ENCODE data around the gene CST3. TPM values are rescaled to one million over a fixed set of nuclear protein-coding genes. Genes with fewer than 3 reads are reported as not detected.
"Not testable (repeated sequence)": the region's sequence is repeated elsewhere in the genome, so short reads cannot be mapped to it uniquely, and the experiment has no call there.

The CST3 gene
- total and polyA plus RNA-seq, 2 experiments from 2014 or later = 921 to 2,850 TPM

DNA sequence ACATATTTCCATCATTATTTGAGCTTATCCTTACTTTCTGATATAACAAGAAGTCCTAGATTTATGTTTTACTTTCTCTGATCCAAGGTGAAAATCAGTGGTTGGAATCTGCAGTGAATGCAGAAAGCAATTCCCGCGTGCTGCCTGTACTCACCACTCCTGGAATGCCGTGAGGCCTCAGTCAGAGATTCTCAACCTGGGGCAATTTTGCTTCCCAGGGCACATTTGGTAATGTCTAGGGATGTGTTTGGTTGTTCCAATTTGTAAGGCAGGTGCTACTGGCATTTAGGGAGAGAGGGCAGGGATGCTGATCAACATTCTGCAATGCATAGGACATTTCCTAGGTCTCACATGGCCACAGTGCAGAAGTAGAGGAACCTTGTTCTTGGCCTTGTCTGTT, 27.2 kb upstream of the CST3 start:
- Histone ChIP-seq H3K36me3 (replicated peaks; ENCODE audit: insufficient read depth, low read depth) (no peaks in the 10 kb centered on the region), H3K4me3 (no peak overlapping the region), H3K4me2 (no peak overlapping the region), H4K20me1 (ENCODE audit: insufficient read depth, poor library complexity, severe bottlenecking) (no peaks in the 10 kb centered on the region), H3K9me3 (ENCODE audit: low read depth) (no peaks in the 10 kb centered on the region), H3K27me3 (no peaks in the 10 kb centered on the region), H3K4me1 (ENCODE audit: insufficient read depth) (peaks cover 13% of the 10 kb centered on the region), H3K79me2 (no peaks in the 10 kb centered on the region), H3K27ac (no peak overlapping the region), H3K9me2 (replicated peaks; ENCODE audit: insufficient read depth) (no peaks in the 10 kb centered on the region), H2AFZ (no peak overlapping the region)
- TF ChIP-seq EZH2 (IDR thresholded peaks at IDR 0.05; ENCODE audit: borderline replicate concordance) (no peak), EZH2phosphoT487 (IDR thresholded peaks at IDR 0.05; ENCODE audit: low read depth, severe bottlenecking, unreplicated experiment) (no peak), CTCF (IDR thresholded peaks at IDR 0.05; ENCODE audit: poor library complexity) (no peak)
- 83% methylated on average over 3 of the region's 3 CpGs for WGBS (ENCODE audit: low lambda C conversion rate, missing lambda C conversion rate)
- no peak for DNase-seq (ENCODE audit: low spot score)

- not testable (repeated sequence) for H3K9me2 ChIP-seq (replicated peaks; ENCODE audit: insufficient read depth); H3K27ac ChIP-seq; H3K9me3 ChIP-seq (ENCODE audit: low read depth); H3K4me3 ChIP-seq; H2AFZ ChIP-seq; H3K36me3 ChIP-seq (replicated peaks; ENCODE audit: insufficient read depth, low read depth); DNase-seq (ENCODE audit: low spot score); H4K20me1 ChIP-seq (ENCODE audit: insufficient read depth, poor library complexity, severe bottlenecking); H3K79me2 ChIP-seq; H3K27me3 ChIP-seq; H3K4me2 ChIP-seq
- H3K4me1 ChIP-seq (ENCODE audit: insufficient read depth) = peaks cover 21% of the 10 kb centered on the region
- 46% methylated on average over 4 of the region's 4 CpGs for WGBS (ENCODE audit: low lambda C conversion rate, missing lambda C conversion rate)
These were observed 26.3 kb upstream of the CST3 start for GRCh38 chr20:23664046-23664445.

DNA sequence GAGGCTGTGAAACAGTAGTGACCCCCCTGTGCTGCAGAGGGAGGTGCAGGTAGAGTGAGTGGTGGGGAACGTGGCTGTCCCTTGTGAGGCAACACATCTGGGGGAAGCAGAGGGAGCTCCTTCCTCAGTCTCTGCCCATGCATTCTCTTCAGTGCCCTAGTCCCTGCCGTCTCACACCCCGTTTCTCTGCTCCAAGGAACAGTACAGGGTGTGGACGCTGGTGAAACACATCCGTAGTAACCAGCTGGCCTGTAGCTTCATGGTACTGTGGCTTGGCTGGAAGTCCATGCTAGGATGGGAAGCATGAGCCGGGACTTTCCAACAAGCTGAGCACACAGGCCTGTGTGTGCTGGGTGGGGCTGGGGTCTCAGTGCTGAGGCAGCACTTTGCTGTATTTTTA, 25.4 kb upstream of the CST3 start:
- Histone ChIP-seq H4K20me1 (ENCODE audit: insufficient read depth, poor library complexity, severe bottlenecking) (no peaks in the 10 kb centered on the region), H3K4me1 (ENCODE audit: insufficient read depth) (peaks cover 28% of the 10 kb centered on the region), H2AFZ (no peak overlapping the region), H3K4me2 (no peak overlapping the region), H3K9me2 (replicated peaks; ENCODE audit: insufficient read depth) (no peaks in the 10 kb centered on the region), H3K79me2 (no peaks in the 10 kb centered on the region), H3K27me3 (no peaks in the 10 kb centered on the region), H3K27ac (no peak overlapping the region), H3K36me3 (replicated peaks; ENCODE audit: insufficient read depth, low read depth) (no peaks in the 10 kb centered on the region), H3K4me3 (no peak overlapping the region), H3K9me3 (ENCODE audit: low read depth) (no peaks in the 10 kb centered on the region)
- TF ChIP-seq EZH2 (IDR thresholded peaks at IDR 0.05; ENCODE audit: borderline replicate concordance) = no peak
- TF ChIP-seq CTCF (IDR thresholded peaks at IDR 0.05; ENCODE audit: poor library complexity) = no peak
- no peak for TF ChIP-seq EZH2phosphoT487 (IDR thresholded peaks at IDR 0.05; ENCODE audit: low read depth, severe bottlenecking, unreplicated experiment)
- 92% methylated on average over 6 of the region's 6 CpGs for WGBS (ENCODE audit: low lambda C conversion rate, missing lambda C conversion rate)
- no peak for DNase-seq (ENCODE audit: low spot score)

GRCh38 chr20:23662276-23662870, 24.6 kb upstream of the CST3 start:
- no peak overlapping the region for H3K4me3 ChIP-seq
- H3K36me3 ChIP-seq (replicated peaks; ENCODE audit: insufficient read depth, low read depth) = no peaks in the 10 kb centered on the region
- no peak overlapping the region for H3K27ac ChIP-seq
- no peak for DNase-seq (ENCODE audit: low spot score)
- 93% methylated on average over 9 of the region's 9 CpGs for WGBS (ENCODE audit: low lambda C conversion rate, missing lambda C conversion rate)
- no peak overlapping the region for H3K4me2 ChIP-seq
- H3K4me1 ChIP-seq (ENCODE audit: insufficient read depth) = peaks cover 34% of the 10 kb centered on the region
- TF ChIP-seq EZH2 (IDR thresholded peaks at IDR 0.05; ENCODE audit: borderline replicate concordance) (no peak), EZH2phosphoT487 (IDR thresholded peaks at IDR 0.05; ENCODE audit: low read depth, severe bottlenecking, unreplicated experiment) (no peak), CTCF (IDR thresholded peaks at IDR 0.05; ENCODE audit: poor library complexity) (no peak)
- no peaks in the 10 kb centered on the region for H3K27me3 ChIP-seq
- no peak overlapping the region for H2AFZ ChIP-seq
- no peaks in the 10 kb centered on the region for H3K9me3 ChIP-seq (ENCODE audit: low read depth)
- no peaks in the 10 kb centered on the region for H4K20me1 ChIP-seq (ENCODE audit: insufficient read depth, poor library complexity, severe bottlenecking)
- no peaks in the 10 kb centered on the region for H3K79me2 ChIP-seq
- no peaks in the 10 kb centered on the region for H3K9me2 ChIP-seq (replicated peaks; ENCODE audit: insufficient read depth)
